Lung (tissue), 12 donors: ENCODE measurements around the gene CSTPP1. TPM values are rescaled to one million over a fixed set of nuclear protein-coding genes. Genes with fewer than 3 reads are reported as not detected.
A peak's percentile ranks its signal among the peaks of the same experiment; 100 is the strongest.

ENCODE experiments used
- ATAC-seq: fragments of 200-7000 bp; cut with Tn5 transposase; one replicate; pipeline ENCODE4 v1.9.1; 2020; ENCODE audit warnings: moderate number of reproducible peaks; ENCODE audit not compliant: insufficient read depth, low FRiP score
- DNase-seq, 3 donors: peaks; one replicate each; pipeline ENCODE4 v3.0.0-alpha.2; 2013 to 2017
- H3K27ac ChIP-seq, 2 donors: one replicate each; pipeline ENCODE4 v1.5.1; 2013; ENCODE audit warnings: mild to moderate bottlenecking in 2 of 2, moderate library complexity in 2 of 2, control low read depth in 1 of 2, inconsistent platforms in 1 of 2, low read depth in 1 of 2, low read length in 1 of 2
- H3K27me3 ChIP-seq, 3 donors: one replicate each; pipeline ENCODE4 v1.5.1; 2013; ENCODE audit warnings: low read length in 2 of 3; ENCODE audit not compliant: control insufficient read depth in 3 of 3, insufficient read depth in 3 of 3
- H3K36me3 ChIP-seq, 4 donors: one replicate each; pipeline ENCODE4 v1.5.1; 2013; ENCODE audit warnings: low read length in 4 of 4, mild to moderate bottlenecking in 1 of 4, moderate library complexity in 1 of 4; ENCODE audit not compliant: control insufficient read depth in 4 of 4, insufficient read depth in 4 of 4
- H3K4me1 ChIP-seq, 5 donors: one replicate each; pipeline ENCODE4 v1.5.1; 2013; ENCODE audit warnings: low read length in 5 of 5, mild to moderate bottlenecking in 2 of 5, moderate library complexity in 1 of 5; ENCODE audit not compliant: control insufficient read depth in 5 of 5, insufficient read depth in 5 of 5
- H3K4me3 ChIP-seq: one replicate; pipeline ENCODE4 v1.5.1; 2013; ENCODE audit warnings: mild to moderate bottlenecking, control low read depth, moderate library complexity
- H3K9ac ChIP-seq, 2 donors: one replicate each; pipeline ENCODE4 v1.5.1; 2013; ENCODE audit warnings: low read length in 2 of 2, control low read depth in 1 of 2; ENCODE audit not compliant: insufficient read depth in 1 of 2
- H3K9me3 ChIP-seq, 4 donors: one replicate each; pipeline ENCODE4 v1.5.1; 2013; ENCODE audit warnings: low read length in 3 of 4, mild to moderate bottlenecking in 1 of 4, moderate library complexity in 1 of 4; ENCODE audit not compliant: control insufficient read depth in 4 of 4, insufficient read depth in 3 of 4
- WGBS, 2 donors: extraction: QIAGEN DNeasy Blood & Tissue Kit; methylation state at CpG; one replicate each; pipeline ENCODE4 v1.1.7; 2013; 5-methylcytosine and 5-hydroxymethylcytosine counted together
- polyA plus RNA-seq, 2 donors: library from polyadenylated mRNA; stranded (reverse); fragments of 200-250 nt; gene quantifications; one replicate each; pipeline ENCODE4 v1.2.1, GENCODE V29; 2013
- total RNA-seq, 2 donors: library from RNA; depleted of rRNA in 1 of 2; stranded (reverse); fragments of >200 nt in 1 of 2; gene quantifications; one replicate each; pipeline ENCODE4 v1.2.1, GENCODE V29; 2014 to 2021
- TF ChIP-seq, protein P1 (sequence below): IDR thresholded peaks from 2 replicates; pipeline ENCODE4 v1.5.1; 2012; ENCODE audit warnings: mild to moderate bottlenecking; ENCODE audit errors: control extremely low read depth, extremely low read depth
- donor health status: control.
- donor health status: control.
- donor health status: Bipolar disorder and iron deficiency.
- donor health status: healthy.
- donor health status: DM: yes; HTN: yes; CAD: no.

Gene CSTPP1
- total and polyA plus RNA-seq, 4 donors, result 26.0 to 45.8 (median 34.4) TPM

DNA sequence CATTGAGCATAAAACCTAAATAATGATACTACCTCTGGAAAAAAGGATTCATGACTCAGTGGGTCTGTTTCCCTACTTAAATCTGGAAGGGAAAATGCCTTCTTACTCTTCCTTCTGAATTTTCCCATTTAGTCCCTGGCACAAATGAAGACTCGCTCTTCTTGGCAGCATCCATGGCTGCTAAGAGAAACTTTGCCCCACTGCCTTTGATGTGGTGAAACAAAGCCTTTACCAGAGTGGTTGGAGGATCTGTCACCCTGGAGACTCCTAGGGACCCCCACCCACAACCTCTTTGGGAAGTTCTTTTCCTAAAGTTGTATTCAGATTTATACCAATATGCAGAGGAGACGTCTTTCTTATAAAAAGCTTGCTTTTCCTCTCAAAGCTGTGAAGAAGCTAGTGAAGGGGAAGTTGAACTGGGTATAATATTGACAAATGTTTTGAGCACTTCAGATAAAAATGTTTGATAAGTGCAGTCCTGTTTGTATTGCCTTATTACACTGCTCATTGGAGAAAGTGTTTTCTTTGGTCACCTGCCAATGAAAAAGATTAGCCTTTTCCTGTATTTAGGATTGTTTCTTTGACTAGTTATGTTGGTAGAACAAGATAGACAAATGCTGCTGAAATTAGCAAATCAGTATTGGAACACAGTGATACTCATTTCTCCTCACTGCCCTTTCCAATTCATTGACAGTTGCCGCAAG, 162.8 kb downstream of the CSTPP1 start:
- Histone ChIP-seq H3K27ac (no peak overlapping the region), H3K36me3 (no peaks in the 10 kb centered on the region), H3K27me3 (no peaks in the 10 kb centered on the region), H3K4me3 (no peak overlapping the region), H3K4me1 (peaks cover 0 to 63% (median 6%) of the 10 kb centered on the region in 5 donors), H3K9me3 (no peaks in the 10 kb centered on the region), H3K9ac (no peak overlapping the region)
- WGBS, 2 donors, result 62 to 77% methylated on average over 3 of the region's 3 CpGs
- TF ChIP-seq, protein P1, sequence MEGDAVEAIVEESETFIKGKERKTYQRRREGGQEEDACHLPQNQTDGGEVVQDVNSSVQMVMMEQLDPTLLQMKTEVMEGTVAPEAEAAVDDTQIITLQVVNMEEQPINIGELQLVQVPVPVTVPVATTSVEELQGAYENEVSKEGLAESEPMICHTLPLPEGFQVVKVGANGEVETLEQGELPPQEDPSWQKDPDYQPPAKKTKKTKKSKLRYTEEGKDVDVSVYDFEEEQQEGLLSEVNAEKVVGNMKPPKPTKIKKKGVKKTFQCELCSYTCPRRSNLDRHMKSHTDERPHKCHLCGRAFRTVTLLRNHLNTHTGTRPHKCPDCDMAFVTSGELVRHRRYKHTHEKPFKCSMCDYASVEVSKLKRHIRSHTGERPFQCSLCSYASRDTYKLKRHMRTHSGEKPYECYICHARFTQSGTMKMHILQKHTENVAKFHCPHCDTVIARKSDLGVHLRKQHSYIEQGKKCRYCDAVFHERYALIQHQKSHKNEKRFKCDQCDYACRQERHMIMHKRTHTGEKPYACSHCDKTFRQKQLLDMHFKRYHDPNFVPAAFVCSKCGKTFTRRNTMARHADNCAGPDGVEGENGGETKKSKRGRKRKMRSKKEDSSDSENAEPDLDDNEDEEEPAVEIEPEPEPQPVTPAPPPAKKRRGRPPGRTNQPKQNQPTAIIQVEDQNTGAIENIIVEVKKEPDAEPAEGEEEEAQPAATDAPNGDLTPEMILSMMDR, result no peak
- DNase-seq (peak in 2 of 3 donors; percentile 50 to 57), ATAC-seq (no peak)

DNA sequence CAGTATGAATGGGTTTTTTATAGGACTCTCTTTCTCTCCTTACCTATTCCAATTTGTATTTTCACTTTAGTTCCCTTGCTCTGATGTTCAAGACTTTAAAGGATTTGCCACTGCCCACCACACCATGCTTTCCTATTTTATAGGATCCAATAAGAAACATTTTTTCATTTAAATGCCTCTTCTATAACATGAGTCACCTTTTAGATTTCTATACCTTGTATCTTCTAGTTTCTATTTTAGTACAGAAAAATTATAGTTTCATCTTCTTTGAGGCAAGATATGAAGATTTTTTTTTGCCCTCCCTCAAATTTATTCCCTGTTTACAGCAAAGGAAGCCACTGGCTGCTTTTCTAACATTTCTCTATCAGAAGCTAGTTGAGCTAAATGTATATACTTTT, 163.4 kb downstream of the CSTPP1 start:
- no peak for ATAC-seq

DNA sequence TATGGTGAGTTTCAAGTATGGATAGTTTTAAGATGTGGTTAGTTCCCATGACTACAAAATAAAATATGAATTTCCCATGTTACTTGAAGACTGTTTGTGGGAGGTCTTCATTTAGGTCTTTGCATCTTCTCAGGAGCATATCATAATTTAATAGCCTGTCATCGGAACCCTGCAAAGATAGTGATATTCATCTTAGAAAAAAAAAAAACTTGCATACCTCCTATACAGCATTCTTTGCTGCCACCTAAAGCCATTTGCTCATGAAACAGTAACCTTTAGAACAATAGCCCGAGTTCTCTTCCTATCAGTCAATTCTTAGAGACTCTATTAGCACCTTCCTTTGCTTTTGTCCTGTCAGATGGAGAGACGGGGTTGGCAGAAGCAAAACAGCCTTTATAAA, 164.8 kb downstream of the CSTPP1 start:
- peaks cover 0 to 61% (median 11%) of the 10 kb centered on the region in 5 donors for H3K4me1 ChIP-seq
- TF ChIP-seq, protein P1, result no peak
- ATAC-seq, result no peak
- H3K36me3 ChIP-seq, result peaks cover 0 to 3% (median 0%) of the 10 kb centered on the region in 4 donors
- H3K27me3 ChIP-seq, result no peaks in the 10 kb centered on the region
- 82 to 92% methylated on average over 3 of the region's 3 CpGs for WGBS, 2 donors
- H3K9ac ChIP-seq, result no peak overlapping the region
- H3K9me3 ChIP-seq, result no peaks in the 10 kb centered on the region
- no peak overlapping the region for H3K27ac ChIP-seq
- DNase-seq, result no peak
- H3K4me3 ChIP-seq, result no peak overlapping the region

More for the DNA sequence above, 163.4 kb downstream of the CSTPP1 start:
- Histone ChIP-seq H3K27ac (no peak overlapping the region), H3K9me3 (no peaks in the 10 kb centered on the region), H3K9ac (no peak overlapping the region), H3K27me3 (no peaks in the 10 kb centered on the region), H3K4me3 (no peak overlapping the region), H3K4me1 (peaks cover 0 to 66% (median 11%) of the 10 kb centered on the region in 5 donors), H3K36me3 (peaks cover 0 to 2% (median 0%) of the 10 kb centered on the region in 4 donors)
- TF ChIP-seq, protein P1, result no peak
- DNase-seq, result no peak
